GM21528 (cell line): Measurements from ENCODE around the gene SPATA25.
"Not testable (repeated sequence)": the region's sequence is repeated elsewhere in the genome, so short reads cannot be mapped to it uniquely, and the experiment has no call there.

Experiments
- ATAC-seq: cut with Tn5 transposase; IDR thresholded peaks from one replicate; pipeline ENCODE4 v1.9.1; 2021; ENCODE audit warnings: mild to moderate bottlenecking, moderate library complexity; ENCODE audit not compliant: unreplicated experiment, low FRiP score

Gene SPATA25

GRCh38 chr20:45917790-45918141 lies 30.3 kb upstream of the SPATA25 start:
- no peak for ATAC-seq

- ATAC-seq = no peak
Measured at GRCh38 chr20:45913116-45913515, 25.7 kb upstream of the SPATA25 start.

- no peak for ATAC-seq
Measured at GRCh38 chr20:45912344-45912682, 24.9 kb upstream of the SPATA25 start.

GRCh38 chr20:45911486-45912343 lies 24.3 kb upstream of the SPATA25 start, which contains the start of gene PLTP:
TSS of gene PLTP (minus strand) at chr20:45912155. CDS start at chr20:45911452, 703 bp downstream.
- ATAC-seq = no peak

- ATAC-seq = peak; percentile 82
Measured at GRCh38 chr20:45910670-45911485, 23.5 kb upstream of the SPATA25 start.

- no peak for ATAC-seq
Measured at GRCh38 chr20:45909817-45910669, 22.6 kb upstream of the SPATA25 start.

- no peak for ATAC-seq
Measured at GRCh38 chr20:45909336-45909808, 21.9 kb upstream of the SPATA25 start.

- ATAC-seq = no peak
Measured at GRCh38 chr20:45908084-45908483, 20.7 kb upstream of the SPATA25 start.

- ATAC-seq = no peak
Measured at GRCh38 chr20:45907219-45907948, 20.0 kb upstream of the SPATA25 start.

GRCh38 chr20:45905505-45906079 lies 18.2 kb upstream of the SPATA25 start:
- ATAC-seq = no peak

GRCh38 chr20:45904583-45905504 lies 17.4 kb upstream of the SPATA25 start:
- no peak for ATAC-seq

- ATAC-seq = no peak
Measured at GRCh38 chr20:45902199-45902701, 14.8 kb upstream of the SPATA25 start.

GRCh38 chr20:45901332-45901731 lies 13.9 kb upstream of the SPATA25 start:
- ATAC-seq = not testable (repeated sequence)

GRCh38 chr20:45899046-45899835 lies 11.8 kb upstream of the SPATA25 start:
- no peak for ATAC-seq

GRCh38 chr20:45898285-45898684 lies 10.9 kb upstream of the SPATA25 start:
- ATAC-seq = no peak

- no peak for ATAC-seq
Measured at GRCh38 chr20:45897692-45898091, 10.3 kb upstream of the SPATA25 start.

- no peak for ATAC-seq
Measured at GRCh38 chr20:45897289-45897688, 9.9 kb upstream of the SPATA25 start.
